Caco-2 (cell line): ENCODE measurements around the gene C18orf63. TPM values are rescaled to one million over a fixed set of nuclear protein-coding genes. Genes with fewer than 3 reads are reported as not detected.
A peak's percentile ranks its signal among the peaks of the same experiment; 100 is the strongest.

Experiments used
- BruUV-seq: library from RNA; stranded (reverse); fragments of 400-500 nt; replicated peaks from 2 replicates; lab custom pipeline; 2021; lab: Mats Ljungman, UMichigan
- CTCF ChIA-PET: fragments of 300-600 bp; sonication (Branson Sonifier 250); formaldehyde crosslinking; loops from one replicate; lab custom pipeline; 2022; ENCODE audit warnings: antibody characterized with exemption; lab: Charles Lee
- POLR2A ChIA-PET: fragments of 300-600 bp; sonication (Branson Sonifier 250); formaldehyde crosslinking; loops from one replicate; lab custom pipeline; 2022; ENCODE audit warnings: antibody characterized with exemption; lab: Charles Lee
- DNase-seq, 2 experiments: peaks; one replicate each; pipeline versions ENCODE4 v3.0.0 to v3.0.0-alpha.2; 2020 to 2022
- H3K27me3 ChIP-seq: replicated peaks from 2 replicates; pipeline ENCODE4 v1.6.0; 2011; ENCODE audit warnings: low read length; ENCODE audit not compliant: control insufficient read depth, insufficient read depth
- H3K36me3 ChIP-seq: 2 replicates; pipeline ENCODE4 v1.5.1; 2011; ENCODE audit warnings: low read length; ENCODE audit not compliant: control insufficient read depth, insufficient read depth
- H3K4me1 ChIP-seq: fragments of 250-450 bp; sonication (Bioruptor Pico); 2 replicates; pipeline ENCODE4 v1.5.1; 2020; ENCODE audit warnings: mild to moderate bottlenecking
- H3K4me3 ChIP-seq: 2 replicates; pipeline ENCODE4 v1.5.1; 2011; ENCODE audit warnings: low read depth, mild to moderate bottlenecking, control low read depth, low read length
- H3K9me3 ChIP-seq: fragments of 250-450 bp; sonication (Bioruptor Pico); 2 replicates; pipeline ENCODE4 v1.5.1; 2020; ENCODE audit warnings: mild to moderate bottlenecking, moderate library complexity
- H3K27ac Mint-ChIP-seq: one replicate; pipeline ENCODE4 v1.8.0; 2022; ENCODE audit warnings: mixed read lengths; ENCODE audit not compliant: unreplicated experiment
- H3K27me3 Mint-ChIP-seq: one replicate; pipeline ENCODE4 v1.8.0; 2022; ENCODE audit warnings: mixed read lengths; ENCODE audit not compliant: insufficient read depth, unreplicated experiment
- H3K36me3 Mint-ChIP-seq: one replicate; pipeline ENCODE4 v1.8.0; 2022; ENCODE audit warnings: mild to moderate bottlenecking, mixed read lengths; ENCODE audit not compliant: insufficient read depth, unreplicated experiment
- H3K4me1 Mint-ChIP-seq: one replicate; pipeline ENCODE4 v1.8.0; 2022; ENCODE audit warnings: low read depth, mixed read lengths; ENCODE audit not compliant: unreplicated experiment
- H3K4me3 Mint-ChIP-seq: one replicate; pipeline ENCODE4 v1.8.0; 2022; ENCODE audit warnings: mild to moderate bottlenecking, moderate library complexity, mixed read lengths; ENCODE audit not compliant: unreplicated experiment
- H3K9me3 Mint-ChIP-seq: one replicate; pipeline ENCODE4 v1.8.0; 2022; ENCODE audit warnings: mixed read lengths; ENCODE audit not compliant: unreplicated experiment
- CTCF ChIP-seq, 2 experiments: fragments of 200-600 bp in 1 of 2; IDR thresholded peaks; 1 replicate in 1 of 2; 2 replicates in 1 of 2; pipeline versions ENCODE4 v1.5.1 to v1.8.0; 2011 to 2022; ENCODE audit warnings: antibody characterized with exemption in 1 of 2, control low read depth in 1 of 2, inconsistent platforms in 1 of 2, low read depth in 1 of 2, low read length in 1 of 2, mild to moderate bottlenecking in 1 of 2, moderate library complexity in 1 of 2; ENCODE audit not compliant: insufficient read depth in 1 of 2, severe bottlenecking in 1 of 2, unreplicated experiment in 1 of 2
- intact Hi-C: fragments of 100-400 bp; cut with micrococcal nuclease; formaldehyde crosslinking; loops from one replicate; pipeline ENCODE4 v1.10.0; 2022; ENCODE audit not compliant: unreplicated experiment
- total RNA-seq: library from RNA; stranded (reverse); gene quantifications from 2 replicates; pipeline ENCODE4 v1.2.3, GENCODE V29; 2022

The C18orf63 gene
- total RNA-seq, 1 experiment from 2014 or later = not detected

DNA sequence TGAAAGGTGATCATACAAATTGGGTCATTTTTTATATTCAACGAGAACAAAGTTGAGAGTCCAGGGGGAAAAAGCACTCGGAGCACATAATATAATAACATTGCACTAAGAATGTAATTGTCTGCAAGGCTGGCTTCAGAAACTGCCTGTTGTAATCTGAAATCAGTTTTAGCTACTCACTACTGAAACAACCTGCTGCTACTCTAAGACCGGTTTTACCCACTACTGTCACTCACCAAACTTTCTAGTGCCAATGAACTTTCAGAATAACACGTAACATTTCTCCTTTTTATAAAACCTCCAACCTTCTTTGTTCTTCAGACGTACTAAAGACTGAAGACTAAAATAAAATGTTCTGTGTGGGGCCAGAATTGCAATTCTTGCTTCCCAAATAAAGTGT lies 12.3 kb upstream of the C18orf63 start:
- POLR2A ChIA-PET = no interaction called here
- Histone ChIP-seq H3K9me3 (no peaks in the 10 kb centered on the region), H3K4me3 (no peak overlapping the region), H3K4me1 (no peaks in the 10 kb centered on the region), H3K27me3 (no peaks in the 10 kb centered on the region), H3K36me3 (no peaks in the 10 kb centered on the region)
- CTCF ChIA-PET = no interaction called here
- no peak for TF ChIP-seq CTCF (IDR thresholded peaks at IDR 0.05; ENCODE audit: insufficient read depth in 1 of 2, low read depth in 1 of 2, low read length in 1 of 2, severe bottlenecking in 1 of 2, unreplicated experiment in 1 of 2)
- H3K4me3 Mint-ChIP-seq = no peak overlapping the region
- DNase-seq = no peak
- H3K36me3 Mint-ChIP-seq = no peaks in the 10 kb centered on the region
- H3K4me1 Mint-ChIP-seq = peaks cover 9% of the 10 kb centered on the region
- H3K27me3 Mint-ChIP-seq = no peaks in the 10 kb centered on the region
- intact Hi-C loops = no loop called here
- BruUV-seq = no TSS peak
- H3K9me3 Mint-ChIP-seq = no peaks in the 10 kb centered on the region
- no peak overlapping the region for H3K27ac Mint-ChIP-seq

GRCh38 chr18:74303936-74304335 lies 11.7 kb upstream of the C18orf63 start:
- DNase-seq = no peak

DNA sequence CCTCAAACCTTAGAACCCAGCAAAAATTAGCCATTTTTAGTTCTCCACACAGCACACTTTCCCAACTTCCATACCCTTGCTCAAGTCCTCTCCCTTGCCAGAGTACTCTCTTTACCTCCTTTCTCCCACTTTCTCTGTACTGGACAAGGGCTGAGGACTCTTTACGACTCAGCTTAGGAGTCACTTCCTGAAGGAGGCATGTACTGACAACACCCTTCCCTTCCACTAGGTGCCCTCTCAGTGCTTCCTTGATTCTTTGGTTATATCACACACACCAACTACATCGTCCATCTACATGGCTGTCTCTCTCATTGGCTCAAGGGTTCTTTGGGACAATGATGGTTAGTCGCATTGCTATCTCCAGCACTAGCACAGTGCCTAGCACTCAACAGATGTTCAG lies 5.2 kb upstream of the C18orf63 start:
- CTCF ChIA-PET = interaction anchor here (1.2 kb wide), 1 partner anchor 32 kb away, joined by 4 read pairs; no protein-coding TSS in a partner anchor
- no peak overlapping the region for H3K4me3 ChIP-seq

More at GRCh38 chr18:74303936-74304335, 11.7 kb upstream of the C18orf63 start:
- no peaks in the 10 kb centered on the region for H3K9me3 Mint-ChIP-seq
- H3K27me3 ChIP-seq = no peaks in the 10 kb centered on the region
- H3K27ac Mint-ChIP-seq = no peak overlapping the region
- no peaks in the 10 kb centered on the region for H3K36me3 Mint-ChIP-seq
- BruUV-seq = no TSS peak
- H3K27me3 Mint-ChIP-seq = no peaks in the 10 kb centered on the region
- H3K36me3 ChIP-seq = no peaks in the 10 kb centered on the region
- H3K4me1 ChIP-seq = no peaks in the 10 kb centered on the region
- intact Hi-C loops = no loop called here
- CTCF ChIA-PET = no interaction called here
- H3K4me3 ChIP-seq = no peak overlapping the region
- no peak for TF ChIP-seq CTCF (IDR thresholded peaks at IDR 0.05; ENCODE audit: insufficient read depth in 1 of 2, low read depth in 1 of 2, low read length in 1 of 2, severe bottlenecking in 1 of 2, unreplicated experiment in 1 of 2)
- no peak overlapping the region for H3K4me3 Mint-ChIP-seq
- POLR2A ChIA-PET = no interaction called here
- no peaks in the 10 kb centered on the region for H3K9me3 ChIP-seq
- H3K4me1 Mint-ChIP-seq = peaks cover 9% of the 10 kb centered on the region

More for the DNA sequence above, 5.2 kb upstream of the C18orf63 start:
- Mint-ChIP-seq H3K9me3 (peaks cover 26% of the 10 kb centered on the region), H3K27ac (peak overlapping the region; percentile 7), H3K27me3 (no peaks in the 10 kb centered on the region), H3K4me1 (peaks cover 8% of the 10 kb centered on the region), H3K4me3 (no peak overlapping the region), H3K36me3 (no peaks in the 10 kb centered on the region)
- no peak for TF ChIP-seq CTCF (IDR thresholded peaks at IDR 0.05; ENCODE audit: insufficient read depth in 1 of 2, low read depth in 1 of 2, low read length in 1 of 2, severe bottlenecking in 1 of 2, unreplicated experiment in 1 of 2)
- intact Hi-C loops = no loop called here
- Histone ChIP-seq H3K27me3 (no peaks in the 10 kb centered on the region), H3K36me3 (no peaks in the 10 kb centered on the region), H3K9me3 (no peaks in the 10 kb centered on the region), H3K4me1 (no peaks in the 10 kb centered on the region)
- POLR2A ChIA-PET = no interaction called here
- DNase-seq = peak in 1 of 2 experiments; percentile 14
- BruUV-seq = no TSS peak
